CD14-positive monocyte (primary cell): ENCODE data around the gene CHMP1A. TPM values are rescaled to one million over a fixed set of nuclear protein-coding genes. Genes with fewer than 3 reads are reported as not detected.
A peak's percentile ranks its signal among the peaks of the same experiment; 100 is the strongest.

Experiments used
- DNase-seq, 3 donors: peaks; one replicate each; pipeline ENCODE4 v3.0.0-alpha.2; 2011 to 2022
- H2AFZ ChIP-seq: 2 replicates; pipeline ENCODE4 v1.6.0; 2012; ENCODE audit warnings: mild to moderate bottlenecking, low read depth, low read length, inconsistent platforms; ENCODE audit not compliant: insufficient read depth, poor library complexity, severe bottlenecking
- H3K27ac ChIP-seq, 2 donors: 1 replicate in 1 of 2; 2 replicates in 1 of 2; pipeline ENCODE4 v1.5.1; 2012 to 2013; ENCODE audit warnings: low read length in 2 of 2, control low read depth in 1 of 2, inconsistent platforms in 1 of 2, low read depth in 1 of 2, mild to moderate bottlenecking in 1 of 2
- H3K27me3 ChIP-seq, 2 donors: one replicate each; pipeline versions ENCODE4 v1.6.0 to v1.6.1; 2011 to 2013; ENCODE audit warnings: low read length in 2 of 2; ENCODE audit not compliant: control insufficient read depth in 2 of 2, insufficient read depth in 2 of 2
- H3K36me3 ChIP-seq, 2 donors: replicated peaks in 1 of 2; 1 replicate in 1 of 2; 2 replicates in 1 of 2; pipeline versions ENCODE4 v1.5.1 to v1.6.1; 2012 to 2013; ENCODE audit warnings: low read length in 2 of 2, control low read depth in 1 of 2, inconsistent platforms in 1 of 2, mild to moderate bottlenecking in 1 of 2; ENCODE audit not compliant: insufficient read depth in 2 of 2, control insufficient read depth in 1 of 2
- H3K4me1 ChIP-seq, 2 donors: 1 replicate in 1 of 2; 2 replicates in 1 of 2; pipeline versions ENCODE4 v1.5.1 to v1.6.1; 2012 to 2013; ENCODE audit warnings: low read length in 2 of 2, control low read depth in 1 of 2, inconsistent platforms in 1 of 2, mild to moderate bottlenecking in 1 of 2, moderate library complexity in 1 of 2; ENCODE audit not compliant: insufficient read depth in 2 of 2, control insufficient read depth in 1 of 2
- H3K4me2 ChIP-seq: replicated peaks from 2 replicates; pipeline ENCODE3; 2012; ENCODE audit warnings: low read length, moderate library complexity, mild to moderate bottlenecking; ENCODE audit not compliant: poor library complexity, severe bottlenecking; ENCODE audit errors: extremely low read depth
- H3K4me3 ChIP-seq, 3 experiments: fragments of 200-600 bp in 1 of 3; sonication (generic) in 1 of 3; replicated peaks in 1 of 3; 1 replicate in 2 of 3; 2 replicates in 1 of 3; pipeline ENCODE4 v1.5.1; 2011 to 2013; ENCODE audit warnings: low read length in 3 of 3, mild to moderate bottlenecking in 3 of 3, control low read depth in 2 of 3, low read depth in 2 of 3, inconsistent platforms in 1 of 3, moderate library complexity in 1 of 3
- H3K79me2 ChIP-seq: 2 replicates; pipeline ENCODE4 v1.6.0; 2012; ENCODE audit warnings: mild to moderate bottlenecking, control low read depth, inconsistent platforms, low read length, moderate library complexity; ENCODE audit not compliant: insufficient read depth
- H3K9ac ChIP-seq: 2 replicates; pipeline ENCODE4 v1.6.0; 2017; ENCODE audit warnings: low read length, mild to moderate bottlenecking; ENCODE audit not compliant: insufficient read depth, poor library complexity, severe bottlenecking
- H3K9me3 ChIP-seq, 2 donors: replicated peaks in 1 of 2; 1 replicate in 1 of 2; 2 replicates in 1 of 2; pipeline versions ENCODE4 v1.5.1 to v1.6.1; 2012 to 2013; ENCODE audit warnings: low read length in 2 of 2, control low read depth in 1 of 2; ENCODE audit not compliant: control insufficient read depth in 1 of 2, insufficient read depth in 1 of 2
- H4K20me1 ChIP-seq: 2 replicates; pipeline ENCODE4 v1.6.0; 2012; ENCODE audit warnings: mild to moderate bottlenecking, low read length, control low read depth, moderate library complexity; ENCODE audit not compliant: insufficient read depth
- H3K27ac Mint-ChIP-seq, 7 donors: one replicate each; pipeline ENCODE4 v1.8.0; 2020; ENCODE audit warnings: mild to moderate bottlenecking in 7 of 7, mixed read lengths in 7 of 7, moderate library complexity in 6 of 7, inconsistent platforms in 2 of 7
- H3K27me3 Mint-ChIP-seq, 3 donors: one replicate each; pipeline ENCODE4 v1.8.0; 2021 to 2022; ENCODE audit warnings: low read depth in 3 of 3, mild to moderate bottlenecking in 3 of 3, mixed read lengths in 3 of 3, moderate library complexity in 3 of 3, inconsistent platforms in 1 of 3
- H3K36me3 Mint-ChIP-seq, 2 donors: one replicate each; pipeline ENCODE4 v1.8.0; 2020; ENCODE audit warnings: mixed read lengths in 2 of 2, inconsistent platforms in 1 of 2, mild to moderate bottlenecking in 1 of 2
- H3K4me1 Mint-ChIP-seq: one replicate; pipeline ENCODE4 v1.8.0; 2020; ENCODE audit warnings: mild to moderate bottlenecking, mixed read lengths
- H3K4me3 Mint-ChIP-seq, 2 donors: one replicate each; pipeline ENCODE4 v1.8.0; 2020; ENCODE audit warnings: mild to moderate bottlenecking in 2 of 2, mixed read lengths in 2 of 2, moderate library complexity in 1 of 2
- H3K9me3 Mint-ChIP-seq, 7 donors: one replicate each; pipeline ENCODE4 v1.8.0; 2020 to 2022; ENCODE audit warnings: mixed read lengths in 7 of 7, mild to moderate bottlenecking in 6 of 7, moderate library complexity in 6 of 7, inconsistent platforms in 2 of 7
- CTCF ChIP-seq: fragments of 200-600 bp; IDR thresholded peaks from one replicate; pipeline ENCODE4 v1.8.0; 2022; ENCODE audit warnings: antibody characterized with exemption, mild to moderate bottlenecking
- WGBS: methylation state at CpG from one replicate; pipeline ENCODE4 v1.1.5; 2013; ENCODE audit warnings: missing lambda C conversion rate; ENCODE audit not compliant: insufficient coverage; 5-methylcytosine and 5-hydroxymethylcytosine counted together
- intact Hi-C, 2 donors: fragments of 100-400 bp; cut with micrococcal nuclease; formaldehyde crosslinking; loops; one replicate each; pipeline versions ENCODE4 v1.15.0 to v1.15.1; 2023
- polyA plus RNA-seq, 3 donors: library from polyadenylated mRNA; depleted of rRNA in 1 of 3; unstranded in 2 of 3; stranded (reverse) in 1 of 3; fragments of 300-500 nt in 2 of 3; fragments of >200 nt in 1 of 3; fragmentation: Illumina TruSeq in 2 of 3; gene quantifications; 1 replicate in 2 of 3; 2 replicates in 1 of 3; pipeline ENCODE4 v1.2.3, GENCODE V29; 2012 to 2021

The CHMP1A gene
- polyA plus RNA-seq, 3 donors = 57.3 to 85.7 (median 76.6) TPM

GRCh38 chr16:89620406-89620841 is 37.1 kb downstream of the CHMP1A start:
- H3K4me3 ChIP-seq = no peak overlapping the region
- 92% methylated on average over 14 of the region's 16 CpGs for WGBS
- no peak overlapping the region for H3K4me2 ChIP-seq
- H3K9ac ChIP-seq = no peak overlapping the region
- H3K9me3 ChIP-seq = no peaks in the 10 kb centered on the region
- intact Hi-C loops = no loop called here
- no peak overlapping the region for H3K27ac ChIP-seq
- no peak overlapping the region for H3K27ac Mint-ChIP-seq
- H2AFZ ChIP-seq = no peak overlapping the region
- DNase-seq = no peak
- H3K4me1 ChIP-seq = no peaks in the 10 kb centered on the region
- no peaks in the 10 kb centered on the region for H3K36me3 ChIP-seq
- no peaks in the 10 kb centered on the region for H3K79me2 ChIP-seq
- H3K4me3 Mint-ChIP-seq = peak overlapping the region in 1 of 2 donors; percentile 18
- H3K27me3 Mint-ChIP-seq = peaks cover 12 to 25% (median 15%) of the 10 kb centered on the region in 3 donors
- peaks cover 0 to 5% (median 1%) of the 10 kb centered on the region in 7 donors for H3K9me3 Mint-ChIP-seq
- H3K36me3 Mint-ChIP-seq = no peaks in the 10 kb centered on the region
- H3K27me3 ChIP-seq = peaks cover 0 to 16% of the 10 kb centered on the region in 2 donors
- TF ChIP-seq CTCF = no peak
- no peaks in the 10 kb centered on the region for H4K20me1 ChIP-seq
- H3K4me1 Mint-ChIP-seq = no peaks in the 10 kb centered on the region

- 96% methylated on average over 11 of the region's 12 CpGs for WGBS
- Mint-ChIP-seq H3K4me3 (no peak overlapping the region), H3K36me3 (no peaks in the 10 kb centered on the region), H3K9me3 (peaks cover 0 to 5% (median 0%) of the 10 kb centered on the region in 7 donors), H3K27ac (no peak overlapping the region), H3K4me1 (no peaks in the 10 kb centered on the region), H3K27me3 (peaks cover 15 to 20% (median 15%) of the 10 kb centered on the region in 3 donors)
- Histone ChIP-seq H3K9me3 (no peaks in the 10 kb centered on the region), H4K20me1 (no peaks in the 10 kb centered on the region), H3K4me3 (no peak overlapping the region), H3K79me2 (no peaks in the 10 kb centered on the region), H3K4me2 (no peak overlapping the region), H3K27me3 (peaks cover 0 to 14% of the 10 kb centered on the region in 2 donors), H3K36me3 (no peaks in the 10 kb centered on the region), H3K9ac (no peak overlapping the region), H3K27ac (no peak overlapping the region), H2AFZ (no peak overlapping the region), H3K4me1 (no peaks in the 10 kb centered on the region)
- intact Hi-C loops = no loop called here
- no peak for TF ChIP-seq CTCF
- no peak for DNase-seq
These were observed 37.7 kb downstream of the CHMP1A start for GRCh38 chr16:89619840-89620239.
